Measurements from ENCODE around the gene TBX5. TPM values are rescaled to one million over a fixed set of nuclear protein-coding genes. Genes with fewer than 3 reads are reported as not detected.

Gene TBX5
- total and polyA plus RNA-seq, 2 experiments from 2014 or later: 0.21 TPM; not detected in 1

GRCh38 chr12:114420182-114420943 lies 14.4 kb upstream of the TBX5 start:
- Histone ChIP-seq H3K4me1 (ENCODE audit: insufficient read depth) (no peaks in the 10 kb centered on the region), H3K27ac (ENCODE audit: low read depth) (no peak overlapping the region), H3K4me2 (no peak overlapping the region), H3K79me2 (replicated peaks; ENCODE audit: insufficient read depth) (no peaks in the 10 kb centered on the region), H3K36me3 (ENCODE audit: insufficient read depth) (no peaks in the 10 kb centered on the region), H3F3A (replicated peaks; ENCODE audit: low read depth) (no peaks in the 10 kb centered on the region), H3K4me3 (no peak overlapping the region), H3K9me2 (ENCODE audit: insufficient read depth) (no peaks in the 10 kb centered on the region), H2AFZ (no peak overlapping the region), H4K20me1 (replicated peaks; ENCODE audit: insufficient read depth) (peaks cover 3% of the 10 kb centered on the region; the same call in 1 of the 2 replicates), H3K27me3 (ENCODE audit: insufficient read depth) (peaks cover 82% of the 10 kb centered on the region)
- Mint-ChIP-seq H3K9me3 (no peaks in the 10 kb centered on the region), H3K27me3 (ENCODE audit: insufficient read depth, low read depth, poor library complexity) (peaks cover 35% of the 10 kb centered on the region), H3K4me3 (no peak overlapping the region), H3K27ac (no peak overlapping the region), H3K4me1 (no peaks in the 10 kb centered on the region; the same call in 2 of the 3 replicates), H3K36me3 (ENCODE audit: low read depth) (no peaks in the 10 kb centered on the region)
- no peak for ATAC-seq
- no peak for DNase-seq (ENCODE audit: low spot score)
- TF ChIP-seq ZNF114 (CRISPR knock-in tag; IDR thresholded peaks at IDR 0.05) (no peak), NANOG (IDR thresholded peaks at IDR 0.05; ENCODE audit: borderline replicate concordance) (no peak), ZNF331 (CRISPR knock-in tag; IDR thresholded peaks at IDR 0.05; ENCODE audit: low read depth) (no peak), REST (IDR thresholded peaks at IDR 0.05; ENCODE audit: unreplicated experiment) (no peak), CTCF (conservative IDR thresholded peaks at IDR 0.05; ENCODE audit: low read depth in 2 of 2) (no peak)

GRCh38 chr12:114416028-114416427 lies 10.1 kb upstream of the TBX5 start:
- no peaks in the 10 kb centered on the region for H3K79me2 ChIP-seq (replicated peaks; ENCODE audit: insufficient read depth)
- DNase-seq (ENCODE audit: low spot score) (no peak), ATAC-seq (no peak)
- H3F3A ChIP-seq (replicated peaks; ENCODE audit: low read depth): 0 out of 2 replicates have a peak, but pooled peaks cover 12% of the 10 kb centered on the region
- peaks cover 39% of the 10 kb centered on the region for H3K4me1 ChIP-seq (ENCODE audit: insufficient read depth)
- no peak overlapping the region for H2AFZ ChIP-seq
- no peak overlapping the region for H3K27ac ChIP-seq (ENCODE audit: low read depth)
- Mint-ChIP-seq H3K9me3 (no peaks in the 10 kb centered on the region), H3K27me3 (ENCODE audit: insufficient read depth, low read depth, poor library complexity) (peaks cover 78% of the 10 kb centered on the region), H3K27ac (no peak overlapping the region), H3K4me3 (no peak overlapping the region), H3K36me3 (ENCODE audit: low read depth) (no peaks in the 10 kb centered on the region), H3K4me1 (peaks cover 21% of the 10 kb centered on the region)
- no peak overlapping the region for H3K4me3 ChIP-seq
- H3K36me3 ChIP-seq (ENCODE audit: insufficient read depth): no peaks in the 10 kb centered on the region
- H3K9me2 ChIP-seq (ENCODE audit: insufficient read depth): no peaks in the 10 kb centered on the region
- no peak overlapping the region for H3K4me2 ChIP-seq
- H3K27me3 ChIP-seq (ENCODE audit: insufficient read depth): peaks cover 99% of the 10 kb centered on the region
- peaks cover 37% of the 10 kb centered on the region for H4K20me1 ChIP-seq (replicated peaks; ENCODE audit: insufficient read depth)
- TF ChIP-seq JUNB (IDR thresholded peaks at IDR 0.05; ENCODE audit: unreplicated experiment) (no peak), REST (IDR thresholded peaks at IDR 0.05; ENCODE audit: unreplicated experiment) (no peak), ZNF331 (CRISPR knock-in tag; IDR thresholded peaks at IDR 0.05; ENCODE audit: low read depth) (no peak), NANOG (IDR thresholded peaks at IDR 0.05; ENCODE audit: borderline replicate concordance) (no peak), STAT1 (IDR thresholded peaks at IDR 0.05; ENCODE audit: unreplicated experiment) (no peak)
